Mesodermal cell (in vitro differentiated cells): ENCODE measurements around the gene SYNE1.
"Not testable (repeated sequence)": the region's sequence is repeated elsewhere in the genome, so short reads cannot be mapped to it uniquely, and the experiment has no call there.

ENCODE experiments used
- H3K27ac ChIP-seq: 2 replicates; pipeline ENCODE4 v1.7.0; 2013; ENCODE audit warnings: mild to moderate bottlenecking, low read depth, low read length, moderate library complexity; ENCODE audit not compliant: severe bottlenecking
- H3K36me3 ChIP-seq: 2 replicates; pipeline ENCODE4 v1.7.1; 2013; ENCODE audit warnings: mild to moderate bottlenecking, low read length, moderate library complexity; ENCODE audit not compliant: control insufficient read depth, insufficient read depth
- H3K4me1 ChIP-seq: one replicate; pipeline ENCODE4 v1.7.1; 2013; ENCODE audit warnings: mild to moderate bottlenecking, low read length; ENCODE audit not compliant: insufficient read depth, control insufficient read depth, poor library complexity, severe bottlenecking
- H3K4me3 ChIP-seq: 2 replicates; pipeline ENCODE4 v1.7.0; 2013; ENCODE audit warnings: low read length, control low read depth, mild to moderate bottlenecking; ENCODE audit not compliant: insufficient read depth, poor library complexity, severe bottlenecking; ENCODE audit errors: extremely low read depth
- H3K9me3 ChIP-seq: 2 replicates; pipeline ENCODE4 v1.7.1; 2013; ENCODE audit warnings: mild to moderate bottlenecking, low read length, moderate library complexity; ENCODE audit not compliant: control insufficient read depth
- WGBS, 2 experiments: methylation state at CpG; one replicate each; pipeline ENCODE4 v1.1.5; 2013; ENCODE audit warnings: missing lambda C conversion rate in 2 of 2; ENCODE audit not compliant: insufficient coverage in 2 of 2; 5-methylcytosine and 5-hydroxymethylcytosine counted together

SYNE1 gene

DNA sequence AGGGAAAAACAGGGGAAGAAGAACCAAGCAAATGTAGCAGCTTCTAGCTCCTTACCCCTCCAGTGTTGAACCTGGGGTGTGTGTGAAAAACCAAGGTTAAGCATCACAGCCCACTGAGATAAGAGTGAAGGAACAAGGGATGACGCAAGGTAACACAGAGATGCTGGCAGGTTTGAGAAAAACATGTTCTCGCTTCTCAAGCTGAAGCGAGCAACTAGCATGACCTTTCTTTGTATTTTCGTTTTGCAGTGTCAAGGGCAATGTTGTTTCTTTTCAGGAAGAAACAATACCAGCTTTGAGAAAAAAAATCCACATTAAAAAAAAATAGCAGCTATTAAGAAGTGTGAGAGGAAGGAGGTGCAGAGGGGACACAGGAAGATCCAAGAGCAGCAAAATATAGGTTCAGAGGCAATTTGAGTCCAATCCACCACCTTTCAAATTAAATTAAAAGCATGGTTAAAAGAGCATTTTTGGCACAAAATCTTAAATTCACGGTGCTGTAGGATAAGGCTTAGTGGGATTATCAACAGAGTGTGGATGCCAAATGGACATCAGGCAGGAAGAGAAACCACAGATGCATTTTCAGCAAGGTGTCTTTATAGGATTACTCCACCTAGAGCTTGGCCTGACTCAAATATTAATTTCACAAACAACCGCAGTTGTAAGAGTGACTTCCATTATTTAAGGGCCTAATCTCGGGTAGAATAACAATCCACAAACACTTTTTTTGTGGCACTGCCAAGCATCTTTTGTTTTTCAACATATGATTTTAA, 70.9 kb downstream of the SYNE1 start:
- WGBS, 2 experiments: 76 to 79% methylated on average over 5 to 7 of the region's 7 CpGs

GRCh38 chr6:152563177-152563576, 74.0 kb downstream of the SYNE1 start:
- Histone ChIP-seq H3K36me3 (no peaks in the 10 kb centered on the region), H3K4me1 (no peaks in the 10 kb centered on the region), H3K27ac (no peak overlapping the region), H3K9me3 (no peaks in the 10 kb centered on the region), H3K4me3 (no peak overlapping the region)
- WGBS, 2 experiments: 88 to 90% methylated on average over 3 to 4 of the region's 5 CpGs

More for the DNA sequence above, 70.9 kb downstream of the SYNE1 start:
- no peak overlapping the region for H3K4me3 ChIP-seq
- H3K9me3 ChIP-seq: no peaks in the 10 kb centered on the region
- H3K4me1 ChIP-seq: no peaks in the 10 kb centered on the region
- no peak overlapping the region for H3K27ac ChIP-seq
- no peaks in the 10 kb centered on the region for H3K36me3 ChIP-seq

DNA sequence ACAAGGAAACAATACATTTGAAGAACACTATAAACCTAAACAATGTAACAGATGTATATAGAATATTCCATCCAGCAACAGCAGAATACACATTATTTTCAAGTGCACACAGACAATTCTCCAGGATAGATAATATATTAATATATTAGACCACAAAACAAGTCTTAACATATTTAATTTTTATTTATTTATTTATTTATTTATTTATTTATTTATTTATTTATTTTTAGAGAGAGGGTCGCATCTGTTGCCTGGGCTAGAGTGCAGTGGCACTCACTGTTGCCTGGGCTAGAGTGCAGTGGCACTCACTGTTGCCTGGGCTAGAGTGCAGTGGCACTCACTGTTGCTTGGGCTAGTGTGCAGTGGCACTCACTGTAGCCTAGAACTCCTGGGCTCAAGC, 78.4 kb downstream of the SYNE1 start:
- H3K9me3 ChIP-seq, H3K36me3 ChIP-seq, H3K4me3 ChIP-seq, H3K27ac ChIP-seq, H3K4me1 ChIP-seq: not testable (repeated sequence)
- 63 to 86% methylated on average over 1 of the region's 1 CpG for WGBS, 2 experiments

GRCh38 chr6:152557502-152557901, 79.7 kb downstream of the SYNE1 start:
- WGBS, 2 experiments: no CpG with 5 or more reads among the region's 1 CpG
- H3K27ac ChIP-seq: no peak overlapping the region

GRCh38 chr6:152554851-152555250, 82.3 kb downstream of the SYNE1 start:
- WGBS, 2 experiments: no CpG with 5 or more reads among the region's 1 CpG
- Histone ChIP-seq H3K36me3 (no peaks in the 10 kb centered on the region), H3K27ac (no peak overlapping the region), H3K4me3 (no peak overlapping the region), H3K4me1 (no peaks in the 10 kb centered on the region), H3K9me3 (peaks cover 5% of the 10 kb centered on the region)

More at GRCh38 chr6:152557502-152557901, 79.7 kb downstream of the SYNE1 start:
- Histone ChIP-seq H3K9me3 (peaks cover 5% of the 10 kb centered on the region), H3K4me1 (no peaks in the 10 kb centered on the region), H3K36me3 (no peaks in the 10 kb centered on the region), H3K4me3 (no peak overlapping the region)

DNA sequence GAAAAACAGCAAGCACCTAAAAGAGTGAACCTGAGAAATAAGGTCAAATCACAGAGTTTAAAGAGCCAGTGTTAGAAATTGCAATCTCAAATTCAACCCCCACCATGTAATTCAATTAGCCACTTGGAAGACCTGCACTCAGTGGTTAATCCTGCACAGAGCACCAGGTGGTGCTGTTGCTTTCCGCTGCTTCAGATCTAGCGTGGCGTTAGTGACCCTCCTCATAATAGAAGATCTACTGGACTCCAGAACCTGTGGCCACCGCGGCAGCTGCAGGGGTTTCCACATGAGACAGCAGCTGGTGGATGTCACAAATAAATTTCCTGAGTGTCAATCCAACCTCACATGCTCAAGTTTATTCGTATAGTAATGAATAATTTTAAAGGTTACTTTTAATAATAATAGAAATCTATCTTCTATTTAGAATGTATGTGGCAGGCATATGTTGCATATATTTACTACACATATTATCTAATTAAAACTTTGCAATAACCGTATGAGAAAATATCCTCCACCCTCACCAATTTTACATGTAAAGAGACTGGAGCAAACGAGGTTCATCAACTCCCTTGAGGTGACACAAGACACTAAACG, 84.4 kb downstream of the SYNE1 start:
- no peaks in the 10 kb centered on the region for H3K36me3 ChIP-seq
- H3K4me1 ChIP-seq: no peaks in the 10 kb centered on the region
- peaks cover 5% of the 10 kb centered on the region for H3K9me3 ChIP-seq
- 54 to 95% methylated on average over 3 to 5 of the region's 9 CpGs for WGBS, 2 experiments
- H3K27ac ChIP-seq: no peak overlapping the region
- H3K4me3 ChIP-seq: no peak overlapping the region

- H3K9me3 ChIP-seq: no peaks in the 10 kb centered on the region
- no peak overlapping the region for H3K4me3 ChIP-seq
- no peaks in the 10 kb centered on the region for H3K4me1 ChIP-seq
- no peaks in the 10 kb centered on the region for H3K36me3 ChIP-seq
- no peak overlapping the region for H3K27ac ChIP-seq
- whole genome bisulfite sequencing, 2 experiments: 73 to 100% methylated on average over 2 of the region's 2 CpGs
Observed at GRCh38 chr6:152543519-152543918, 93.6 kb downstream of the SYNE1 start.

DNA sequence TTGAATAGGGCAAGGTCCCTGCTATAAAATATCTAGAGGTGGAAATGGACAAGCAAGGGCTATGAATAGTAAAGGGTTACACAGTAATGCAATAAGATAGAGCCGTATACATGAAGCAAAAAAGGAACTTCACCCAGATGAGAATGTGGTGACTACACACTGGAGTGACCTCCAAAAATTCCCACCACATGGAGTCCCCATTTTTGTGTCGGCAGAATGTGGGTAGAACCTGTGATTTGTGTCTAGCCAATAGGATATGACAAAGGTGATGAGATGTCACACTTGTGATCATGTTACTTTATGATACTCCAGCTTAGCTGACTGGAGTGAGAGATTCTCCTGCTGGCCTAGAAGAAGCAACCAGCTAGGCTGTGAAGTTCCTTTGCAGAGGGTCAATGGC, 96.8 kb downstream of the SYNE1 start:
- Histone ChIP-seq H3K9me3 (no peaks in the 10 kb centered on the region), H3K4me1 (no peaks in the 10 kb centered on the region), H3K27ac (no peak overlapping the region), H3K36me3 (no peaks in the 10 kb centered on the region), H3K4me3 (no peak overlapping the region)
- WGBS, 2 experiments: 100% methylated on average over 1 of the region's 2 CpGs; no CpG with 5 or more reads in 1 of the 2 experiments

DNA sequence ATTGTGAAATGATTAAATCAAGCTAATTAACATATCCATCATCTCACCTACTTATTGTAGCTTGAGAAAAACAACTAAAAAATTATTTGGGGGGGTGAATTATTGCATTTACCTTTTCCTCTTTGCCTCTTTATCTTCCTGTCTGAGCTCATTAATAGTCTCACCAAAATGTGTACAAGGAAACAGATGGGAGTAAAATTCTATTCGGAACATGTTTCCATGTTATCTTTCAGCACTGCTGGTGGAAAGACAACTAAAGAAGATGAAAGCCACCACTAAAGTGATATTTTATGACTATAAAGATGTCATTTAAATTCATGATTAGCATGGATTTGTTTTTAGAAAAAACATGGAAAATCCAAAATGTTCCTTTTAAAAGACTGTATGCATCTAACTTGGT, 102.6 kb downstream of the SYNE1 start:
- Histone ChIP-seq H3K9me3 (no peaks in the 10 kb centered on the region), H3K36me3 (no peaks in the 10 kb centered on the region), H3K4me1 (no peaks in the 10 kb centered on the region), H3K4me3 (no peak overlapping the region), H3K27ac (no peak overlapping the region)
- no CpG with 5 or more reads among the region's 1 CpG for WGBS, 2 experiments

DNA sequence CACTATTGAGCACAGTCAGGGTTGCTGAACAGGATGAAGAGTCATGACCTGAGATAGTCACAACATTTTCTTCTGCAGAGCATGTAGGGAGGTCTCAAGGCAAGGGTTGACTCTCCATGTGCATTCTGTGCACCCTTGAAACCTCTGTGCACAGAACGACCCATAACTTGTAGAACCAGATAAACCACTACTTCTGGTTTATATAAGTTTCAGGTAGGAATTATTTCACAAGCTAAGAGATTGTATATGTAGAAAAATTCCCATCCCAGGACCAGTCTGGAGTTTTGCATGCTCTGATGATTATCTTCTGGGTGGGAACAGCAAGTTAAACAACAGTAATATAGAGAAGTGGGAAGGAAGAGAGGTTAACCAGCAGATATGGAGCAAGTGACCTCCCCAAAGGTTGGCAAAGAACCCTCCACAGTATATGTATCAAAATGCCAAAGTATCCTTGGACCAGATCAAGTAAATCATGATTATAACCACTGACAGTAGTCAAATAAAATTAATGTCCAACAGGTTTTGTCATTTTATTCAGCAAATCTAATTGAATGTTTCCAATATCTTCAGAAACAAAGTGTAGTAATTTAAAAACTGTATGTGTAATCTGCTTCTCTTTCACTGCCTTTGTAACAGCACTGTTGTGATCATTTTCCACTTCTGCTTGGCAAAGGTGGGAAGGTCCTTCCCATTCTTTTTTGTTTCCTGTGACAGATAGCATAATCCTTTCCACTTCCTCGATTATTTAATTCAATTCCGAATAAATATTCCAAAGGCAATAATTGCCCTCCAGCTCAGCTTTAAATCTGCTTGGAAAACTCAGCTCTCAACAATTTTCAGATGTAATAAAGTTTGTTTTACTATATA, 104.4 kb downstream of the SYNE1 start:
- H3K4me1 ChIP-seq: no peaks in the 10 kb centered on the region
- no CpG with 5 or more reads among the region's 3 CpGs for WGBS, 2 experiments
- H3K27ac ChIP-seq: no peak overlapping the region
- H3K9me3 ChIP-seq: no peaks in the 10 kb centered on the region
- no peak overlapping the region for H3K4me3 ChIP-seq
- H3K36me3 ChIP-seq: no peaks in the 10 kb centered on the region
